K562 (cell line): Measurements from ENCODE around the gene MSH3. TPM values are rescaled to one million over a fixed set of nuclear protein-coding genes. Genes with fewer than 3 reads are reported as not detected.
A peak's percentile ranks its signal among the peaks of the same experiment; 100 is the strongest.

Experiments used
- ATAC-seq: fragments of 200-7000 bp; cut with Tn5 transposase; 3 replicates; pipeline ENCODE4 v1.9.1; 2020; ENCODE audit warnings: moderate library complexity
- BruUV-seq: library from RNA; stranded (reverse); fragments of 400-500 nt; replicated peaks from 2 replicates; lab custom pipeline; 2021; lab: Mats Ljungman, UMichigan
- CTCF ChIA-PET: fragments of 300-600 bp; formaldehyde crosslinking; extraction: SDS; loops from one replicate; lab custom pipeline; 2021; ENCODE audit warnings: low intra/inter-chr PET ratio; lab: Yijun Ruan, JAX
- POLR2A ChIA-PET: fragments of 300-600, 350-650 bp; sonication (Branson Sonifier 250); formaldehyde crosslinking; extraction: SDS; loops from one replicate; lab custom pipeline; 2021; ENCODE audit warnings: antibody characterized with exemption, inconsistent platforms; lab: Yijun Ruan, JAX
- DNase-seq, 4 experiments: peaks; one replicate each; pipeline versions ENCODE4 v3.0.0 to v3.0.0-alpha.2; 2011 to 2018; ENCODE audit warnings: low spot score in 3 of 4, mixed read lengths in 3 of 4; ENCODE audit errors: extremely low read depth in 1 of 4
- FAIRE-seq: peaks from 2 replicates; lab custom pipeline; 2011; peaks lifted over from hg19 to GRCh38; lab: Jason Lieb, UNC
- H2AFZ ChIP-seq: 2 replicates; pipeline ENCODE4 v1.6.0; 2011; ENCODE audit warnings: low read depth, low read length, control low read depth, inconsistent platforms
- H3K27ac ChIP-seq: fragments of 200-600 bp; 3 replicates; pipeline ENCODE4 v1.8.0; 2011; ENCODE audit warnings: low read depth, mild to moderate bottlenecking, control low read depth, inconsistent platforms, low read length, moderate library complexity, mixed read lengths; ENCODE audit errors: extremely low read depth
- H3K27me3 ChIP-seq, 2 experiments: fragments of 300-600 bp in 1 of 2; 2 replicates in 1 of 2; 3 replicates in 1 of 2; pipeline versions ENCODE4 v1.6.0 to v1.8.0; 2011; ENCODE audit warnings: inconsistent platforms in 2 of 2, low read length in 2 of 2, mild to moderate bottlenecking in 1 of 2, mixed read lengths in 1 of 2, moderate library complexity in 1 of 2; ENCODE audit not compliant: control insufficient read depth in 2 of 2, insufficient read depth in 2 of 2
- H3K36me3 ChIP-seq: fragments of 300-600 bp; 3 replicates; pipeline ENCODE4 v1.8.0; 2011; ENCODE audit warnings: mild to moderate bottlenecking, low read length, inconsistent platforms; ENCODE audit not compliant: control insufficient read depth, insufficient read depth
- H3K4me1 ChIP-seq, 2 experiments: fragments of 200-600 bp in 1 of 2; replicated peaks in 1 of 2; 2 replicates in 1 of 2; 3 replicates in 1 of 2; pipeline versions ENCODE4 v1.5.1 to v1.8.0; 2011; ENCODE audit warnings: inconsistent platforms in 2 of 2, low read length in 2 of 2, mild to moderate bottlenecking in 1 of 2, mixed read lengths in 1 of 2, moderate library complexity in 1 of 2; ENCODE audit not compliant: control insufficient read depth in 2 of 2, insufficient read depth in 2 of 2
- H3K4me2 ChIP-seq: 2 replicates; pipeline ENCODE4 v1.6.1; 2011; ENCODE audit warnings: low read length, control low read depth, inconsistent platforms, mixed read lengths; ENCODE audit not compliant: insufficient read depth
- H3K4me3 ChIP-seq: fragments of 200-600 bp; sonication (generic), shearing (Covaris generic); 2 replicates; pipeline ENCODE4 v1.5.1; 2016; ENCODE audit warnings: control low read depth, inconsistent platforms
- H3K79me2 ChIP-seq: fragments of 200-600 bp; 3 replicates; pipeline ENCODE4 v1.8.0; 2011; ENCODE audit warnings: low read length, inconsistent platforms; ENCODE audit not compliant: control insufficient read depth, insufficient read depth
- H3K9ac ChIP-seq, 2 experiments: 2 replicates each; pipeline versions ENCODE4 v1.6.0 to v1.6.1; 2011; ENCODE audit warnings: low read depth in 2 of 2, low read length in 2 of 2, control low read depth in 1 of 2, inconsistent platforms in 1 of 2, mild to moderate bottlenecking in 1 of 2, mixed read lengths in 1 of 2; ENCODE audit not compliant: insufficient read depth in 1 of 2
- H3K9me1 ChIP-seq: one replicate; pipeline ENCODE4 v1.6.0; 2011; ENCODE audit warnings: inconsistent platforms, mild to moderate bottlenecking, low read length, moderate library complexity; ENCODE audit not compliant: control insufficient read depth, insufficient read depth
- H3K9me3 ChIP-seq: replicated peaks from 2 replicates; pipeline ENCODE4 v1.5.1; 2011; ENCODE audit warnings: low read depth, low read length, inconsistent platforms; ENCODE audit not compliant: control insufficient read depth, insufficient read depth
- H4K20me1 ChIP-seq: replicated peaks from 2 replicates; pipeline ENCODE4 v1.6.1; 2011; ENCODE audit warnings: low read length, inconsistent platforms, mixed read lengths; ENCODE audit not compliant: control insufficient read depth, insufficient read depth
- RAD21 ChIP-seq, 2 experiments: fragments of 250-450 bp in 1 of 2; fragments of 450-650 bp in 1 of 2; sonication (Bioruptor Pico) in 1 of 2; formaldehyde crosslinking in 1 of 2; IDR thresholded peaks in 1 of 2; conservative IDR thresholded peaks in 1 of 2; 2 replicates each; pipeline versions ENCODE4 v1.4.0 to v1.8.0; 2020 to 2022; ENCODE audit warnings: mild to moderate bottlenecking in 2 of 2, moderate library complexity in 1 of 2
- RB1 ChIP-seq: fragments of 450-650 bp; IDR thresholded peaks from 2 replicates; pipeline ENCODE4 v1.6.1; 2017; ENCODE audit warnings: low read depth, mild to moderate bottlenecking
- whole genome bisulfite sequencing: fragments of 100-300 bp; shearing (Covaris generic); methylation state at CpG from one replicate; pipeline ENCODE4 v1.1.6; 2016; ENCODE audit warnings: low coverage, mixed read lengths; ENCODE audit not compliant: insufficient coverage; ENCODE audit errors: missing lambda C conversion rate; 5-methylcytosine and 5-hydroxymethylcytosine counted together
- in situ Hi-C: fragments of 300-500 bp; cut with MboI; formaldehyde crosslinking; loops from 4 replicates; pipeline ENCODE4 v1.15.0; 2018; ENCODE audit warnings: inconsistent platforms, mixed read lengths
- intact Hi-C: fragments of 100-400 bp; cut with micrococcal nuclease; formaldehyde crosslinking; loops from 2 replicates; pipeline ENCODE4 v1.14.2; 2022
- polyA plus RNA-seq, 8 experiments: library from polyadenylated mRNA; depleted of rRNA in 4 of 8; stranded (reverse) in 5 of 8; unstranded in 3 of 8; fragments of >200 nt; fragmentation: Nextera tagmentation in 2 of 8; fragmentation: Illumina TruSeq in 1 of 8; extraction: Ambion mirVana in 2 of 8; extraction: Trizol in 1 of 8; gene quantifications; 2 replicates each; pipeline versions ENCODE4 v1.2.1 to v1.2.3, GENCODE V29; 2011 to 2014; ENCODE audit warnings: inconsistent platforms in 1 of 8, missing spikeins in 1 of 8
- total RNA-seq, 7 experiments: library from RNA; depleted of rRNA in 6 of 7; stranded (reverse); fragments of >200 nt in 6 of 7; fragmentation: Illumina TruSeq in 2 of 7; extraction: Trizol in 2 of 7; gene quantifications; 2 replicates each; pipeline versions ENCODE4 v1.2.1 to v1.2.3, GENCODE V29; 2011 to 2021; ENCODE audit warnings: low replicate concordance in 1 of 7
- TF ChIP-seq, protein P1 (sequence below): fragments of 450-650 bp; formaldehyde crosslinking; IDR thresholded peaks from 2 replicates; pipeline ENCODE4 v1.4.0; 2020; ENCODE audit warnings: mild to moderate bottlenecking, moderate library complexity
- TF ChIP-seq, protein P2 (sequence below), 3 experiments: IDR thresholded peaks in 2 of 3; conservative IDR thresholded peaks in 1 of 3; 2 replicates each; pipeline ENCODE4 v1.5.1; 2011 to 2012; ENCODE audit warnings: low read length in 3 of 3, mild to moderate bottlenecking in 3 of 3, control low read depth in 2 of 3, improper control_type of control experiment in 1 of 3, inconsistent platforms in 1 of 3, low read depth in 1 of 3, mixed read lengths in 1 of 3, moderate library complexity in 1 of 3; ENCODE audit not compliant: insufficient read depth in 2 of 3
- TF ChIP-seq, protein P3 (sequence below), 2 experiments: fragments of 450-650 bp; formaldehyde crosslinking in 1 of 2; IDR thresholded peaks; 2 replicates each; pipeline versions ENCODE4 v1.4.0 to v1.6.1; 2014 to 2020; ENCODE audit warnings: mild to moderate bottlenecking in 2 of 2, borderline replicate concordance in 1 of 2, low read depth in 1 of 2
- TF ChIP-seq, protein P4 (sequence below): IDR thresholded peaks from 2 replicates; pipeline ENCODE4 v1.6.1; 2014; ENCODE audit warnings: antibody characterized with exemption

MSH3 gene
- total and polyA plus RNA-seq, 9 of the 15 experiments (the other 6 are each of a cell fraction or from before 2014, with no cell fraction given), result 3.9 to 17.2 (median 13.2) TPM

DNA sequence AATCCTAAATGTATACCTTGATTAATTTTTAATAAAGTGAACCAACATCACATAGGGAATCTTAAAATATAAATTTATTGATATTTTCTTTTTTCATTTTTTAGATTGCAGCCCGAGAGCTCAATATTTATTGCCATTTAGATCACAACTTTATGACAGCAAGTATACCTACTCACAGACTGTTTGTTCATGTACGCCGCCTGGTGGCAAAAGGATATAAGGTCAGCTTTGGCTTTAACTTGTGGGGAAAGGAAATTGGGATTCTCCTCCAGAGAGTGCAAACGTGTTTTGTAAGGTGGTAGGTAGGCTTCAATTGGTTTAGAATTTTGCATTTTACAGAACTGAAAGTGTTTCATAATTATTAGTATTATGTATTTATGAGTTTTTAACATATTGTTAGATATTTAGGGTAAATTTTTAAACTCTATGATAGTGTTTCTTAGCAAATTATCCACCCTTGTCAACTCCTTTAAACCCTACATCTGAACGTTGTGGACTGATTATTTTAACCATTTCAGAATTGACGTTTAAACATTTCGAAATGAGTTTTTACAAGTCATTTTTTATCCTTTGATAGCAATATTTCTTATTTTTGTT, 17.8 kb downstream of the MSH3 start:
- Histone ChIP-seq H4K20me1 (no peaks in the 10 kb centered on the region), H3K4me2 (no peak overlapping the region), H2AFZ (no peak overlapping the region), H3K79me2 (no peaks in the 10 kb centered on the region), H3K9me3 (no peaks in the 10 kb centered on the region), H3K27me3 (no peaks in the 10 kb centered on the region), H3K9ac (no peak overlapping the region), H3K27ac (no peak overlapping the region), H3K36me3 (peaks cover 63% of the 10 kb centered on the region), H3K9me1 (no peaks in the 10 kb centered on the region), H3K4me1 (peaks cover 0 to 5% of the 10 kb centered on the region in 2 experiments; a peak in 1 of 5 replicates), H3K4me3 (no peak overlapping the region)
- ChIA-PET POLR2A (interaction anchor here (0.5 kb wide), 1 partner anchor 57 kb away, joined by 4 read pairs; no protein-coding TSS in a partner anchor), CTCF (interaction anchor here (1.6 kb wide), 1 partner anchor 581 kb away, joined by 6 read pairs; no protein-coding TSS in a partner anchor)
- no TSS peak for BruUV-seq
- in situ Hi-C loops, result loop anchor here (10.0 kb wide), 1 partner anchor 587 kb away; no protein-coding TSS in a partner anchor
- 2% methylated on average over 7 of the region's 7 CpGs for WGBS
- FAIRE-seq (peak; percentile 67), DNase-seq (peak; percentile 56 to 82 (median 63)), ATAC-seq (peak; percentile 95)
- intact Hi-C loops, result loop anchor here (1.0 to 5.0 kb wide), 3 partner anchors 191 to 580 kb away; no protein-coding TSS in a partner anchor
- no peak for TF ChIP-seq RB1
- TF ChIP-seq, protein P1, sequence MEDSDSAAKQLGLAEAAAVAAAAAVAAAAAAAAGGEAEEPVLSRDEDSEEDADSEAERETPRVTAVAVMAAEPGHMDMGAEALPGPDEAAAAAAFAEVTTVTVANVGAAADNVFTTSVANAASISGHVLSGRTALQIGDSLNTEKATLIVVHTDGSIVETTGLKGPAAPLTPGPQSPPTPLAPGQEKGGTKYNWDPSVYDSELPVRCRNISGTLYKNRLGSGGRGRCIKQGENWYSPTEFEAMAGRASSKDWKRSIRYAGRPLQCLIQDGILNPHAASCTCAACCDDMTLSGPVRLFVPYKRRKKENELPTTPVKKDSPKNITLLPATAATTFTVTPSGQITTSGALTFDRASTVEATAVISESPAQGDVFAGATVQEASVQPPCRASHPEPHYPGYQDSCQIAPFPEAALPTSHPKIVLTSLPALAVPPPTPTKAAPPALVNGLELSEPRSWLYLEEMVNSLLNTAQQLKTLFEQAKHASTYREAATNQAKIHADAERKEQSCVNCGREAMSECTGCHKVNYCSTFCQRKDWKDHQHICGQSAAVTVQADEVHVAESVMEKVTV (CRISPR knock-in tag), result peak; percentile 60
- TF ChIP-seq, protein P2, sequence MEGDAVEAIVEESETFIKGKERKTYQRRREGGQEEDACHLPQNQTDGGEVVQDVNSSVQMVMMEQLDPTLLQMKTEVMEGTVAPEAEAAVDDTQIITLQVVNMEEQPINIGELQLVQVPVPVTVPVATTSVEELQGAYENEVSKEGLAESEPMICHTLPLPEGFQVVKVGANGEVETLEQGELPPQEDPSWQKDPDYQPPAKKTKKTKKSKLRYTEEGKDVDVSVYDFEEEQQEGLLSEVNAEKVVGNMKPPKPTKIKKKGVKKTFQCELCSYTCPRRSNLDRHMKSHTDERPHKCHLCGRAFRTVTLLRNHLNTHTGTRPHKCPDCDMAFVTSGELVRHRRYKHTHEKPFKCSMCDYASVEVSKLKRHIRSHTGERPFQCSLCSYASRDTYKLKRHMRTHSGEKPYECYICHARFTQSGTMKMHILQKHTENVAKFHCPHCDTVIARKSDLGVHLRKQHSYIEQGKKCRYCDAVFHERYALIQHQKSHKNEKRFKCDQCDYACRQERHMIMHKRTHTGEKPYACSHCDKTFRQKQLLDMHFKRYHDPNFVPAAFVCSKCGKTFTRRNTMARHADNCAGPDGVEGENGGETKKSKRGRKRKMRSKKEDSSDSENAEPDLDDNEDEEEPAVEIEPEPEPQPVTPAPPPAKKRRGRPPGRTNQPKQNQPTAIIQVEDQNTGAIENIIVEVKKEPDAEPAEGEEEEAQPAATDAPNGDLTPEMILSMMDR (IDR thresholded peaks at IDR 0.05 in 2 of 3, conservative IDR thresholded peaks at IDR 0.05 in 1 of 3; ENCODE audit: insufficient read depth in 2 of 3, low read depth in 1 of 3, low read length in 3 of 3), result peak; percentile 69 to 80 (median 73)
- TF ChIP-seq RAD21 (CRISPR knock-in tag; conservative IDR thresholded peaks at IDR 0.05 in 1 of 2, IDR thresholded peaks at IDR 0.05 in 1 of 2), result peak; percentile 74 to 76
- TF ChIP-seq, protein P3, sequence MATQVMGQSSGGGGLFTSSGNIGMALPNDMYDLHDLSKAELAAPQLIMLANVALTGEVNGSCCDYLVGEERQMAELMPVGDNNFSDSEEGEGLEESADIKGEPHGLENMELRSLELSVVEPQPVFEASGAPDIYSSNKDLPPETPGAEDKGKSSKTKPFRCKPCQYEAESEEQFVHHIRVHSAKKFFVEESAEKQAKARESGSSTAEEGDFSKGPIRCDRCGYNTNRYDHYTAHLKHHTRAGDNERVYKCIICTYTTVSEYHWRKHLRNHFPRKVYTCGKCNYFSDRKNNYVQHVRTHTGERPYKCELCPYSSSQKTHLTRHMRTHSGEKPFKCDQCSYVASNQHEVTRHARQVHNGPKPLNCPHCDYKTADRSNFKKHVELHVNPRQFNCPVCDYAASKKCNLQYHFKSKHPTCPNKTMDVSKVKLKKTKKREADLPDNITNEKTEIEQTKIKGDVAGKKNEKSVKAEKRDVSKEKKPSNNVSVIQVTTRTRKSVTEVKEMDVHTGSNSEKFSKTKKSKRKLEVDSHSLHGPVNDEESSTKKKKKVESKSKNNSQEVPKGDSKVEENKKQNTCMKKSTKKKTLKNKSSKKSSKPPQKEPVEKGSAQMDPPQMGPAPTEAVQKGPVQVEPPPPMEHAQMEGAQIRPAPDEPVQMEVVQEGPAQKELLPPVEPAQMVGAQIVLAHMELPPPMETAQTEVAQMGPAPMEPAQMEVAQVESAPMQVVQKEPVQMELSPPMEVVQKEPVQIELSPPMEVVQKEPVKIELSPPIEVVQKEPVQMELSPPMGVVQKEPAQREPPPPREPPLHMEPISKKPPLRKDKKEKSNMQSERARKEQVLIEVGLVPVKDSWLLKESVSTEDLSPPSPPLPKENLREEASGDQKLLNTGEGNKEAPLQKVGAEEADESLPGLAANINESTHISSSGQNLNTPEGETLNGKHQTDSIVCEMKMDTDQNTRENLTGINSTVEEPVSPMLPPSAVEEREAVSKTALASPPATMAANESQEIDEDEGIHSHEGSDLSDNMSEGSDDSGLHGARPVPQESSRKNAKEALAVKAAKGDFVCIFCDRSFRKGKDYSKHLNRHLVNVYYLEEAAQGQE (IDR thresholded peaks at IDR 0.05; ENCODE audit: borderline replicate concordance), result peak; percentile 60; the same call in 1 of the 2 replicates
- TF ChIP-seq, protein P3 (CRISPR knock-in tag; IDR thresholded peaks at IDR 0.05; ENCODE audit: low read depth), result no peak
- TF ChIP-seq, protein P4, sequence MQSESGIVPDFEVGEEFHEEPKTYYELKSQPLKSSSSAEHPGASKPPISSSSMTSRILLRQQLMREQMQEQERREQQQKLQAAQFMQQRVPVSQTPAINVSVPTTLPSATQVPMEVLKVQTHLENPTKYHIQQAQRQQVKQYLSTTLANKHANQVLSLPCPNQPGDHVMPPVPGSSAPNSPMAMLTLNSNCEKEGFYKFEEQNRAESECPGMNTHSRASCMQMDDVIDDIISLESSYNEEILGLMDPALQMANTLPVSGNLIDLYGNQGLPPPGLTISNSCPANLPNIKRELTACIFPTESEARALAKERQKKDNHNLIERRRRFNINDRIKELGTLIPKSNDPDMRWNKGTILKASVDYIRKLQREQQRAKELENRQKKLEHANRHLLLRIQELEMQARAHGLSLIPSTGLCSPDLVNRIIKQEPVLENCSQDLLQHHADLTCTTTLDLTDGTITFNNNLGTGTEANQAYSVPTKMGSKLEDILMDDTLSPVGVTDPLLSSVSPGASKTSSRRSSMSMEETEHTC, result no peak
